GOT3 (cell line): ENCODE measurements around the gene CDHR4.
"Not testable (repeated sequence)": the region's sequence is repeated elsewhere in the genome, so short reads cannot be mapped to it uniquely, and the experiment has no call there.

Experiments
- DNase-seq: peaks from one replicate; lab custom pipeline; 2025; ENCODE audit warnings: mixed read lengths; lab: John Stamatoyannopoulos, UW

The CDHR4 gene

DNA sequence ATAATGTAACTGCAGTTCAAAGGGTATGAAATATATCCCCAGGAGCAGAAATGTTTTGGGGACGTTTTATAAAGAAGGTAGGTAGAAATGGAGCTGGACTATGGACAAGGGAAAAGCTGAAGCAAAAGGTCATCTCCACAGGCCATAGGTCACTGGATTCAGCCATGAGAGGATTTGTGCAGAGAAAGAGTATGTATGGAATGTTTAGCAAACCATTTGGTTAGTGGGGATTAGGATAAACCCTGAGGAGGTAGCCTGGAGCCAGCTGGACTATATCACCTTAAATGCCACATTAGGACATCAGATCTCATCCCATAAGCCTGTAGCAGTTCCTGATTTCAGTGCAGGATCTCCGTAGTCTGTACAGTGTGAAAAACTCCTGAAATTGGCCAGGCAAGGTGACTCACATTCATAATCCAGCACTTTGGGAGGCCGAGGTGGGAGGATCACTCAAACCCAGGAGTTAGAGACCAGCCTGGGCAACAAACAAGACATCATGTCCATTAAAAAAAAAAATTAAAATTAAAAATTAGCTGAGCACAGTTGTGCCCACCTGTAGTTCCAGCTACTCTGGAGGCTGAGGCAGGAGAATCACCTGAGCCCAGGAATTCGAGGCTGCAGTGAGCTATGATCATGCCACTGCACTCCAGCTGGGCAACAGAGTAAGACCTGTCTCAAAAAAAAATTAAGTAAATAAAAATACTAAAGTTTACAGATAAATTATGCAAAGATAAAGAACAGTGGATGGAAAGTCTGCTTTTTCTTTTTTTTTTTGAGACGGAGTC, 18.1 kb downstream of the CDHR4 start:
- DNase-seq: no peak

DNA sequence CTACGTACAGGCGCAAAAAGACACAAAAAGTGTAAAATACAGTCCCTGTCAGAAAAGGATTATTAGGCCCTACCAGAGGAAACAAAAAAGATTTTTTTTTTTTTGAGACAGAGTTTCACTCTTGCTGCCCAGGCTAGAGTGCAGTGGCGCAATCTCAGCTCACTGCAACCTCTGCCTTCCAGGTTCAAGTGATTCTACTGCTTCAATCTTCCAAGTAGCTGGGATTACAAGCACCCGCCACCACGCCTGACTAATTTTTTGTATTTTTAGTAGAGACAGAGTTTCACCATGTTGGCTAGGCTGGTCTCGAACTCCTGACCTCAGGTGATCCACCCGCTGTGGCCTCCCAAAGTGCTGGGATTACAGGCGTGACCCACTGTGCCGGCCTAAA, 18.7 kb downstream of the CDHR4 start:
- DNase-seq: not testable (repeated sequence)

GRCh38 chr3:49780080-49780974, 19.3 kb downstream of the CDHR4 start:
- no peak for DNase-seq

- no peak for DNase-seq
These were observed 20.2 kb downstream of the CDHR4 start for GRCh38 chr3:49779358-49780079.

DNA sequence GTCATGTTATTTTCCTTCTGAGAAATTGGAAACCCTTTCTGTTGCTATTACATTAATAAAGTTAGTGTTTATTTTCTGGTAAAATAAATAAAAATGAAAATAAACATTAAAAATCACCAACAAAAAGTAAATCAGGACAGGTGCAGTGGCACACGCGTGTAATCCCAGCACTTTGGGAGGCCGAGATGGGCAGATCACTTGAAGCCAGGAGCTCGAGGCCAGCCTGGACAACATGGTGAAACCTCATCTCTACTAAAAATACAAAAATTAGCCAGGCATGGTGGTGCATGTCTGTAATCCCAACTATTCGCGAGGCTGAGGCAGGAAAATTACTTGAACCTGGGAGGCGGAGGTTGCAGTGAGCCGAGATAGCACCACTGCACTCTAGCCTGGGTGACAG, 23.6 kb downstream of the CDHR4 start:
- DNase-seq: not testable (repeated sequence)

DNA sequence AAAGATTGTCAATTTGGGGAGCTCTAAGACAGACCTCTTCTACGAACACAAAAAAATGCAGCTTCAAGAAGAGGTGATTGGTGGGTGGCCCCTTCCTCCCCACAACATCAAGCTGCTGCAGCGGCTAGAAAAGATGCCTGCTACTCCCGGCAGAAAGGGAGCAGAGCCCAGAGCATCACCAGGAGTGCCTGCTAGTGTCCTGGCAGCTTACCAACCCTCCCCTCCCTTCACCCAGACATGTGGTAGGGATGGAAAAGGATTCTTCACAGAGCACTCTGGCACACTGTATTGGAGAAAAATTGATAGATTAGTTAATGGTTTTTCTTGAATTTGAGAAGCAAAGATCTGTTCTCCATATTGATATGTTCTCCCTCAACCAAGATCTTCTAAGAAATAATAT, 24.1 kb downstream of the CDHR4 start:
- no peak for DNase-seq

DNA sequence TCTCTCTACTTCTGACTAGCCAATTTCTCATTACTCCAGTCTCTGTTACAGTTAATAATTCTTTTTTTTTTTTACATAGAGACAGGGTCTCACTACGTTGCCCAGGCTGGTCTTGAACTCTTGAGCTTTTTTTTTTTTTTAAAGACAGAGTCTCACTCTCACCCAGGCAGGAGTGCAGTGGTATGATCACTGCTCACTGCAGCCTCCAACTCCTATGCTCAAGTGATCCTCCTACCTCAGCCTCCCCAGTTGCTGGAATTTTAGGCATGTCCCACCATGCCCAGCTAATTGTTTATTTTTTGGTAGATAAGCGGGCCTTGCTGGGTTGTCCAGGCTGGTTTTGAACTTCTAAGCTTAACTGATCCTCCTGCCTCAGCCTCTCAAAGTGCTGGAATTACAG, 27.0 kb downstream of the CDHR4 start:
- no peak for DNase-seq

DNA sequence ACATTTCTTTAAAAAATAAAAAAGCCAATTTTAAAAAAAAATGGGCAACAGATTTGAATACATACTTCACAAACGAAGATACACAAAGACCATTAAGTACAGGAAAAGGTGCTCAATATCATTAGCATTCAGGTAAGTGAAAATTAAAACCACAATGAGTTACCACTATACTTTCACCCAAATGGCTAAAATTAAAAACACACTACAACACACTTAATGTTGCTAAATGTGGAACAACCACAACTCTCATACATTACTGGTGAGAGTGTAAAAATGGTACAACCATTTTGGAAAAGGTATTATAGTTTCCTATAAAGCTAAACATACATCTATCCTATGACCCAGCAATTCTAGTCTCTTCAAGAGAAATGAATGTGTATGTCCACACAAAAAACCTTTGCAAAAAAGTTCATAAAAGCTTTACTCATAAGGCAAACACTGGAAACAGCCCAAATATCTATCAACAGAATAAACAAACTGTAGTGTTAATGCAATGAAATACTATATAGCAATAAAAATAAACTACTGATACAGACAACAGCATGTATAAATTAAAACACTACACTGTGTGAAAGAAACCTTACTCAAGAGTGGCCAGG, 28.2 kb downstream of the CDHR4 start:
- DNase-seq: no peak

DNA sequence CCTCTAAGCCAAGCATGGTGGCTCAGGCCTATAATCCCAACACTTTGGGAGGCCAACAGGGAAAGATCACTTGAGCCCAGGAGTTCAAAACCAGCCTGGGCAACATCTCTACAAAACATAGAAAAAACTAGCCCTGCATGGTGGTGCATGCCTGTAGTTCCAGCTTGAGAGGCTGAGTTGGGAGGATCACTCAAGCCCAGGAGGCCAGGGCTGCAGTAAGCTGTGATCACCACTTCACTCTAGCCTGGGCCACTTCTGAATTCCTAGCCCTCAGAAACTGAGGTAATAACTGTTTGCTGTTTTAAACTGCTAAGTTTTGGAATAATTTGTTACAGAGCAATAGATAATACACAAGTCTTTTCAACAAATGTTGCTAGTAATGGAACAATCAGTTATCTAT, 29.7 kb downstream of the CDHR4 start:
- no peak for DNase-seq

DNA sequence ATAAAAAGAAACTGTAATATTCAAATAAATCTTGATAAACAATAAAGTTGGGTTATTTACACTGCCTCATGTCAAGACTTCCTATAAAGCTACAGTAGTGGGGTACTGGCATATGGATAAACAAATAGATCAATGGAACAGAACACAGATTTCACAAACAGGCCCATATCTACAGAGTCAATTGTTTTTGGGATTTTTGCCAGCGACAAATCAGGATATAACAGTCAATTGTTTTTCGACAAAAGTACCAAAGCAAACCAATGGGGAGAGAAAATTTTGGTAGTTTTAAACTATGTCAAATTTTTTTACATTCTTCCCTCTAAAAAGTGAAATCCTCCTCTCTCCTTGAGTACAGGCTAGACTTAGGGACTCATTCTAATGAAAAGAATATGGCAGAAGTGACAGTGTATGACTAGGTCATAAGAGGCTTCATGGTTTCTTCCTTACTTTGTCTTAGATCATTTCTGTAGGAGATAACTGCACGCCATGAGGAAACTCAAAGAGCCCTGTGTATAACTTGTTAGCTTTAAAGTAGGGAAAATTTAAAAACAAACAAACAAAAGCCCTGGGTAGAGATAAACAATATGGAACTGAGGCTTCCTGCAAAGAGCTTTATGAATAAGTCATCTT, 30.3 kb downstream of the CDHR4 start:
- DNase-seq: no peak

- no peak for DNase-seq
These were observed 35.7 kb downstream of the CDHR4 start for GRCh38 chr3:49763981-49764380.

DNA sequence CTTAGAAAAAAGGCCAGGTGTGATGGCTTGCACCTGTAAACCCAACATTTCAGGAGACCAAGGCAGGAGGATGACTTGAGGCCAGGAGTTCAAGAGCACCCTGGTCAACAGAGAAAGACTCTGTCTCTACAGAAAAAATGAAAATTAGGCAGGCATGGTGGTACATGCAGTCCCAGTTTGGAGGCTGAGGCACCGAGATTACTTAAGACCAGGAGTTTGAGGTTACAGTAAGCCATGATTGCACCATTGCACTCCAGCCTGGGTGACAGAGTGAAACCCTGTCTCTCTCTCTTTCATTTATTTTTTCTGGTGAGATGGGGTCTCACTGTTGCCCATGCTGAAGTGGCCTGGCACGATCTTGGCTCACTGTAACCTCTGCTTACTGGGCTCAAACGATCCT, 38.0 kb downstream of the CDHR4 start:
- DNase-seq: no peak

DNA sequence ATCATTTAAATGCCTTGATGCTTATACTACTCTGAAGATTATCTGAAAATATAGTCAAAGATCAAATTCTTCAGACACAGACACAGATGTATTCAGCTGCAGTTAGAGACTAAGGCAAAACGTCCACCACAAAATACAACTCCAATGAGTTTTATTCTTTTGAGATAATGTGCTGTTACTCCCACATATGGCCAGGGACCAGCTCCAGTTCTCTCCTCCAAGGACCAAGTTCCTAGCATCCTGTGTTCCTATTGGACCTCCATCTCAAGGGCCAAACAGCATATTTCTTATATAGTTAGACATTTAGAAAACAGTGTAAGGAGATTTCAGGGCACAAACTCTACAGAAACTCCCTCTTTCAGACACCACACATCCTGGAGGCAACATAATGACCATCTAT, 40.4 kb downstream of the CDHR4 start:
- DNase-seq: no peak

- DNase-seq: no peak
These were observed 42.5 kb downstream of the CDHR4 start for GRCh38 chr3:49757197-49757596.

DNA sequence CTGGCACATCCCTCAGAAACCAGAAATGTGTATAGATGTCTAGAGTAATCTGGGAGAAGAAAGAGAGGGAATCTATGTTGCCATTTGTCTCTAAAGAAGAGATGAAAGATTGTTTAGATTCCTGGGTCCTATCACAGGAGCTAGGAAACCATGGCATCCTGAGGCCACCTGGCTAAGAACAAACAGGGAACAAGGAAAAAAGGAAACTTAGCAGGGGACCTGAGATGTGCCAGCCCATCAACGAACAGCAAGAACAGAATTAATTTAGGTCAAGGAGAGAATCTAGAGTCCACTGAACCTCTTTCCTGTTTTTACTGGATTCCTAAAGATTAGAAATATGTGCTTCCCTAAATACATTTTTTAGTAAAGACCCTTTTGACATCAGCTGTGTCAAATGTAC, 43.6 kb downstream of the CDHR4 start:
- DNase-seq: no peak

- no peak for DNase-seq
These were observed 45.1 kb downstream of the CDHR4 start for GRCh38 chr3:49754536-49754935.

- no peak for DNase-seq
These were observed 48.2 kb downstream of the CDHR4 start for GRCh38 chr3:49751501-49751900.

DNA sequence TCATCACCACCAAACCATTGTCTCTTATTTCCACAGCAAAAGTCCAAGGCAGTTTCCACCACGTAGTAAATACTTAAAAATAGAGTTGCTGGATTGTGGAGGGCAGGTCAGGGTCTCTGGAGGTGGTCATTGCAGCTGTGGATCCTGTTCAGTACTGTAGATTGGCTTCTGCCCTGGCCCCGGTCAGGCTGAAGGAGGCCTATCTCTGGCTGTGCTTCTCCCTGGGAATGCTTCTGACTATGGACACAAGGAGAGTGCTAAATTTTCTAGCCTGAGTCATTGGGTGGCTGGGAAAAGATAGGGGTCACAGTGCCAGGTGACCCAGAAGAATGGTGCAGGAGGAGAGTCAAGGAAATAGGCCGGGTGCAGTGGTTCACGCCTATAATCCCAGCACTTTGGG, 49.6 kb downstream of the CDHR4 start:
- no peak for DNase-seq

DNA sequence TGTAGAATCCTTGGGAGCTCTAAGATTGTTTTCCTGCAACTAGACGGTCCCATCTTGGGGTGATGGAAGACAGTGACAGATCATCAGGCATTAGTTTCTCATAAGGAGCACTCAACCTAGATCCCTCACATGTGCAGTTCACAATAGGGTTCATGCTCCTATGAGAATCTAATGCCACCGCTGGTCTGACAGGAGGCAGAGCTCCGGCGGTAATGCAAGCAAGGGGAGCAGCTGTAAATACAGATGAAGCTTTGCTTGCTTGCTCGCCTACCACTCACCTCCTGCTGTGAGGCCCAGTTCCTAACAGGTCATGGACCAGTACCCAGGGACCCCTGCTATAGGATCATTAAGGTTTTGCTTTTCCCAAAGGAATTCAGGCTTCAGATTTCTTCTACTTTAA, 50.8 kb downstream of the CDHR4 start:
- not testable (repeated sequence) for DNase-seq

GRCh38 chr3:49747792-49748480, 51.7 kb downstream of the CDHR4 start:
- DNase-seq: no peak

DNA sequence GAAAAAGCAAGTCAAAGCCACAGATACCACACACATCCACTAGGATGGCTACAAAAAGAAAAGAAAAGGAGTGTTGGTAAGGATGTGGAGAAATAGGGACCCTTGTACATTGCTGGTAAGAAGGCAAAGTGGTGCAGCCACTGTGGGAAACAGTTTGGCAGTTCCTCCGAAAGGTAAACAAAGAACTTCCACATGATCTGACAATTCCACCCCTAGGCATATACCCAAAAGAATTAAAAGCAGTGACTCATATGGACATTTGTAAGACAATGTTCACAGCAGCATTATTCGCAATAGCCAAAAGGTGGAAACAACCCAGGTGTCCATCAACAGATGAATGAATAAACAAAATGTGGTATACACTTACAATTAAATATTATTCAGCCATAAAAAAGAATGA, 53.7 kb downstream of the CDHR4 start:
- DNase-seq: no peak
